Left ventricle myocardium inferior (tissue), 1 donor: ENCODE results near the gene SLC4A1. TPM values are rescaled to one million over a fixed set of nuclear protein-coding genes. Genes with fewer than 3 reads are reported as not detected.

Experiments
- DNase-seq: peaks from one replicate; pipeline ENCODE4 v3.0.0-alpha.2; 2020
- H3K27ac ChIP-seq: fragments of 200-600 bp; replicated peaks from 2 replicates; pipeline ENCODE4 v1.8.0; 2021
- H3K27me3 ChIP-seq: fragments of 200-600 bp; 2 replicates; pipeline ENCODE4 v1.8.0; 2021; ENCODE audit warnings: low read depth
- H3K36me3 ChIP-seq: fragments of 200-600 bp; 2 replicates; pipeline ENCODE4 v1.8.0; 2021
- H3K4me1 ChIP-seq: fragments of 200-600 bp; 2 replicates; pipeline ENCODE4 v1.8.0; 2021
- H3K4me3 ChIP-seq: fragments of 200-600 bp; 2 replicates; pipeline ENCODE4 v1.8.0; 2021; ENCODE audit warnings: mild to moderate bottlenecking, moderate library complexity
- H3K9me3 ChIP-seq: fragments of 200-600 bp; replicated peaks from 2 replicates; pipeline ENCODE4 v1.8.0; 2021
- CTCF ChIP-seq: fragments of 200-600 bp; IDR thresholded peaks from 2 replicates; pipeline ENCODE4 v1.8.0; 2021; ENCODE audit warnings: antibody characterized with exemption, mild to moderate bottlenecking, borderline replicate concordance
- intact Hi-C: fragments of 100-400 bp; cut with micrococcal nuclease; formaldehyde crosslinking; loops from one replicate; pipeline ENCODE4 v1.11.0; 2022
- total RNA-seq: library from RNA; stranded (reverse); fragmentation: NEBNext Ultra II Directional; extraction: Animal tissue kit (Norgen Biotek cat#: 25700); gene quantifications from one replicate; pipeline ENCODE4 v1.2.1, GENCODE V29; 2021
- donor health status: DM: no; HTN: yes; CAD: no; lungs with severe emphysema.

The SLC4A1 gene
- total RNA-seq, 1 donor from 2014 or later: not detected

- no peak for DNase-seq
- TF ChIP-seq CTCF: no peak
- intact Hi-C loops: no loop called here
- no peak overlapping the region for H3K4me3 ChIP-seq
- peaks cover 44% of the 10 kb centered on the region for H3K36me3 ChIP-seq
- H3K27me3 ChIP-seq: no peaks in the 10 kb centered on the region
- H3K9me3 ChIP-seq: no peaks in the 10 kb centered on the region
- H3K4me1 ChIP-seq: peaks cover 25% of the 10 kb centered on the region
- H3K27ac ChIP-seq: no peak overlapping the region
Measured at GRCh38 chr17:44205962-44206824, 61.7 kb downstream of the SLC4A1 start.

- H3K36me3 ChIP-seq: peaks cover 30% of the 10 kb centered on the region
- H3K27ac ChIP-seq: peak overlapping the region; percentile 5
- H3K4me3 ChIP-seq: no peak overlapping the region
- peaks cover 20% of the 10 kb centered on the region for H3K4me1 ChIP-seq
- DNase-seq: no peak
- intact Hi-C loops: no loop called here
- H3K27me3 ChIP-seq: no peaks in the 10 kb centered on the region
- TF ChIP-seq CTCF: no peak
- H3K9me3 ChIP-seq: no peaks in the 10 kb centered on the region
Measured at GRCh38 chr17:44204441-44204882, 63.5 kb downstream of the SLC4A1 start.

GRCh38 chr17:44203731-44204440, 64.0 kb downstream of the SLC4A1 start:
- DNase-seq: no peak
- no peak overlapping the region for H3K4me3 ChIP-seq
- intact Hi-C loops: no loop called here
- peaks cover 23% of the 10 kb centered on the region for H3K4me1 ChIP-seq
- H3K9me3 ChIP-seq: no peaks in the 10 kb centered on the region
- peak overlapping the region; percentile 5 for H3K27ac ChIP-seq
- H3K36me3 ChIP-seq: peaks cover 24% of the 10 kb centered on the region
- no peaks in the 10 kb centered on the region for H3K27me3 ChIP-seq
- peak; percentile 68 for TF ChIP-seq CTCF

- no peak for DNase-seq
Measured at GRCh38 chr17:44202756-44203155, 65.2 kb downstream of the SLC4A1 start.

More at GRCh38 chr17:44202756-44203155, 65.2 kb downstream of the SLC4A1 start:
- intact Hi-C loops: no loop called here
- no peak for TF ChIP-seq CTCF
- Histone ChIP-seq H3K4me3 (no peak overlapping the region), H3K4me1 (peaks cover 34% of the 10 kb centered on the region), H3K36me3 (peaks cover 12% of the 10 kb centered on the region), H3K27me3 (no peaks in the 10 kb centered on the region), H3K9me3 (no peaks in the 10 kb centered on the region), H3K27ac (no peak overlapping the region)
